HG02763 (cell line): ENCODE measurements around the gene SOX6.
"Not testable (repeated sequence)": the region's sequence is repeated elsewhere in the genome, so short reads cannot be mapped to it uniquely, and the experiment has no call there.

Experiments used
- ATAC-seq: cut with Tn5 transposase; IDR thresholded peaks from one replicate; pipeline ENCODE4 v1.9.1; 2021; ENCODE audit warnings: mild to moderate bottlenecking, moderate library complexity; ENCODE audit not compliant: unreplicated experiment

Gene SOX6

DNA sequence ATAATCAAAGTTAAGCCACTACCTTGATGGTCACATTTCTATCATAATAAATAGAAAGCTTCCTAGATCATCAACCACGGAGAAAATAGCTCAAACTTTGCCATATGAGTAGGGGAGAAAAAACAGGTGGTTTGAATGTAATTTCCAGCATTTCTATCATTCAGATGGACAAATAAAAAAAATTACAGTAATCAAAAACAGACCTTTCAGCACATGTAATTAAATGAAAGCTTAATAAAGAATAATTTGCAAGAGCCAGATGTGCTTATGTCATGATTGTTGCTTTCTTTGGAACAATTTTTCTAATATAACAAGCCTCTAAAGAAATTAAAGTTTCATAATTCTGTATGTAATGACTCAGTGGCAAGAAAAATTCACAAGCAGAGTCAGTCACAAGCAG is 297.0 kb downstream of the SOX6 start:
- ATAC-seq = no peak

DNA sequence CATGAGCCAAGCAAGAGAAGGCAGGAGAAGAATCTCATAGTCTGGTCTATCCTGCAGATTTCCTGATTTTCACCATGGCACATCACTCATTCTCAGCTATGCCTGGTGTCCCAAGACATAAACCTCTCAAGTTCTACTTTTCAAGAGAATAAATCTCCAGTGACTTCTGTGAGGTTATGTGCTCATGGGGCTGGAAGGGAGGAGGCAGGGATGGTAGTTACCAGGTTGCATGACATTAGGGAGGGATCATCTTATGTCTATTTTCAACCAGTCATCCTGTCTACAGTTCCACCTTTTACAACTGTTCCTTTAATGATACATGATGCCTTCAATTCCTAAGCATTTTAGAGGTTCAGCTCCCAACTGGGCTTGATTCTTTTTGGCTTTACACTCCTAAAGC is 297.7 kb downstream of the SOX6 start:
- ATAC-seq = no peak

DNA sequence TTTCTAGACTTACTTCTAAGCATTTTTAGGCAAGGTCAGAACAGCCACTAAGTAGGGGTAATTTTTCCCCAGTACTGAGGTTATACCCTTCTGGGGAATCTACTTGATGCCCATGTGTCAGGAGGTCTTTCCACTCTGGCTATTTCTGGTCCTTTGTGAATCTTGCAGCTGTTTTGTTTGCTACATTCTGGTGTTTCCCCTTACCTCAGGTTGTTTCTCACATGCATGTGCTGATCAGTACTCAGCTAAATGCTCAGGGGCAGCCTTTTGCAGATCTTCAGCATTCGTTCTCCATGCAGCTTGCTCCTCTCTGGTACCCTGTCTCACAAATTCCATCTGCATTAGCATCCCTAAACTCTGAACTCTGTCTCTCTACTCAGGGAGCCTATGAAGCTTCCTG is 303.6 kb downstream of the SOX6 start:
- ATAC-seq = no peak

DNA sequence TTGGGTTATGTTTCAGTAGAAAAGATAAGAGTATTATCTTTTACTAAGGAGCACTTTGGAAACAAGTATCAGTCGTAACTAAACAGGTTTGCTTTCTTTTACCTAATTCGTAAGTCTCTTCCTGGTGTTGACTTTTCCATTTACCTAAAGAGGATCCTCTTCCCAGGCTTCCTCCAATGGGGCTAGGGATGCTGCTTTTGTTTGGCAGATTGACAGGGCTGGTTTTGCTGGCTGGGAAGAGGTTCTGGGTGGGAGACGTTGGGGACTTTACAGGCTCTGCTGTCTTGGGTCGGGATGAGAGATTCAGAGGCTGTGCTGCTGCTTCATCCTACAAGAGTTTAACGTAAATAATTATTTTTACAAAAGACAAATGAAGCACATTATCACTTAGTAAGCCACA is 306.7 kb downstream of the SOX6 start:
- no peak for ATAC-seq

- no peak for ATAC-seq
Measured at GRCh38 chr11:16047073-16047472, 309.3 kb downstream of the SOX6 start.

DNA sequence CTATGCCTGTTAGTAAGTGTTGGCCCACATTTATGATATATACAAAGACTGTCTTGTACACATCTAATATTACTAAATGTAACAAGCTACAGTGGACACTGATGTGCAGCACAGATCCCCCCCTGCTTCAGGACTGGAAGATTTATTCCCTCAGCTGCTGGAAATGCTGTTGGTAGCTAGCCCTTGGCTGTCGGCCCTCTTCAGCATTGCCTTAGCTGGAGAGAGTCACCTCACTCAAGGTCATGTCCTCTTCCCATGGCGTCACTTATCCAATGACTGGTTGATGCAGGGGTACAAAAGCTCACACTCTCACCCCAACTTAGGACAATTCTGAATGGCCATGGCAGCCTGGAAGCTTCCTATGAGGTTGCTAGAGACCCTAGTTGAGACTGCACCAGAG is 312.7 kb downstream of the SOX6 start:
- no peak for ATAC-seq

- ATAC-seq = no peak
Measured at GRCh38 chr11:16041207-16041606, 315.1 kb downstream of the SOX6 start.

GRCh38 chr11:16040151-16040550 is 316.2 kb downstream of the SOX6 start:
- ATAC-seq = no peak

- ATAC-seq = no peak
Measured at GRCh38 chr11:16037179-16037578, 319.2 kb downstream of the SOX6 start.

- no peak for ATAC-seq
Measured at GRCh38 chr11:16036218-16036617, 320.1 kb downstream of the SOX6 start.

DNA sequence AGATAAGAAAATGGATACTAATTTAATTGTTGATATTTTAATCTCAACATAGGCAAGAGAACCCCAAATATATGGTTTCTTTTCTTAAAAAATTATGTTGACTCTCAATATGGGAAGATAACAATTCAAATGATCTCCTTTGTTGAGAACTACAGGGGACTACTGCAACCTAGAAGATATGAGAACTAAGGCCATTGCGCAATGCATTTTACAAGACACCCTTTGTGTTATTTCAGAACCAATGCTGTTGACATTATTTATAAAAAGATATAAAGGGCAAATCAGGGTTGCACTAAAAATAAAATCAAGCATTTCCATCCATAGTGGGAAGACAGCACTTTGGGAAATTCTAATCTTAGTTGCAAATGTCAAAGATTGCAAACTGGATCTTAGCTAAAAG is 322.3 kb downstream of the SOX6 start:
- ATAC-seq = no peak

DNA sequence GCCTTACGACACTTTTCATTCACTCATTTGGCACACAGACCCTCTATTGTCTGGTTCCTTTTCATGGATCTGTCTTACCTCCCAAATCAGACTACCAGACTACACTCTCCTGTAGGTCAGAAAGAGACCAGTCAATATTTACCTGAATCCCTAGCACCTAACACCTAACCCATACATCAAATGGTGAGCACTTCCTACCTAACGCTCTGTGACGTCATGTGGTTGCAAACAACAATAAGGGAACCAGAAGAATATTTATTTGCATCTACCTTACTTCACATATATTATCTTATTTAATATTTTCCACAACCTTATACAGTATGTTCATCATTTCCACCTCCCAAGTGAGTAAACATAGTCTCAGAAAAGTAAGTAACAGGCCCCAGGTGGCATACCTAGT is 323.4 kb downstream of the SOX6 start:
- ATAC-seq = no peak

DNA sequence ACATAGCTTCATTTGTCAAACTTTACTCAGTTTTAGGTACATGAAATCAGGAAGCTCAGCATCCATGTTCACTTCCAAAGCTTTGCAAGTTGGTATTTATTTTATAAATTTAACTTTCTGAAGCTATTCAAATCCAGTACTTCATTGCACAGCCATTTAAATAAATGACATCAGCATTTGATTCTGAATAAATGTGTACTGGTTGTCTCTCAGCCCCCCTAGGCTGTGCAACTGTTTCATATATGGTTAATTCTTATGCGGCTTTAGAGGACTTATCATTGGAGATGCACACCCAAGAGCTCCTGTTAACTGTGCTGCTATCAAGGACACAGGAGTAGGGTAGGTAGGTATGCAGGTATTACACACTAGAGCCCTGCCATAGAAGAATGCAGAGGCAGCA is 325.1 kb downstream of the SOX6 start:
- ATAC-seq = no peak

GRCh38 chr11:16030664-16031063 is 325.7 kb downstream of the SOX6 start:
- no peak for ATAC-seq

- ATAC-seq = not testable (repeated sequence)
Measured at GRCh38 chr11:16029151-16029550, 327.2 kb downstream of the SOX6 start.

DNA sequence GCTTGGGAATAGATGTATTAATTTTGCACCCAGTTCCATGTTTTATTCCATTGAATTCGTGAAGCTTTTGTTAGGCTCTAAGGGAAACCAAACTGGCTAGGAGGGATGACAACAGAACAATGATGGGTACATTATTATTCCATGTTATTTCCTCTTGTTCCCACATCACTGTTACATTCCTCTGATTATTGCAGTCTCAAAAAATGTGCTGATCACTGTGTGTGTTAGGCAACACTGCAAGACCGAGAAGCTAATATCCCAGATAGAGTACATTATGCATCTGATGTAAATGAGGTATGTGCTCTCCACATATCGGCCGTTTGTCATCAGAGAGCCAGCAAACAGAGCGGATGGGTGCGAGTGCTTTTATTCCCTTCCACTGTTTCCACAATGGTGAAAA is 327.9 kb downstream of the SOX6 start:
- no peak for ATAC-seq

DNA sequence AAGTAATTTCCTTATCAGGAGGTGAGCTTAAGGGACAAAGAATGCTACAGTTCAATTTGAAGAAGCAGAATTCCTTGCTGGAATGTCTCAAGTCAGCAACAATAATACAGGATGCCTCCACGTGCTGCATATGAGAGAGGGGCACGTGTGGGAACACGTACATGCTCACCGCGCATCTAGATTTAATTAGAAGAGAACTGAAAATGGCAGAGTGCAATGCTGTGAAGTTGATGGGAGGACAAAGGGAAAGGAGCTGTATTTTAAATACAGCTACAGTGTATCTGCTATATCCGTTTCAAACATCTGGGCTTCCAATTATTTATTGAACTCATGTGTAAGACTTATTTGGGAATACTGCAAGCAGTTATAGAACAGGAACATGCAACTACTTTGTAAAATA is 328.7 kb downstream of the SOX6 start:
- no peak for ATAC-seq

DNA sequence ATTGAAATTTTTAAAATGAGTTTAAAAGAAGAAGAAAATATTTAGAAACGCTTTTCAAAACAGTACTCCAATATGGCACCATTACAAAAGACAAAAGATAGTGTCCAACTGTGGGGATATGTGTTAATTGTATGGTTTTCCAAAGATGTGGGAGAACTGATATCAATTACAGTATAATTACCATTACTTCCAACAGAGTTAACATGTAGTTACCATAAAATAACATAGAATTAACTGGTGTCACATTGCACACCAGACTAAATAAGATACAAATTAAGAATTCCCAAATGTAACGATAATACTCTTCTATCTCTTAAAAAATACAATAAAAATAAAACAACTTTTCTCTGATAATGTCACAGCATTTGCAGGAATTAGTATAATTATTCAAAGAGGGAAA is 329.5 kb downstream of the SOX6 start:
- no peak for ATAC-seq

- no peak for ATAC-seq
Measured at GRCh38 chr11:16018931-16019330, 337.4 kb downstream of the SOX6 start.

DNA sequence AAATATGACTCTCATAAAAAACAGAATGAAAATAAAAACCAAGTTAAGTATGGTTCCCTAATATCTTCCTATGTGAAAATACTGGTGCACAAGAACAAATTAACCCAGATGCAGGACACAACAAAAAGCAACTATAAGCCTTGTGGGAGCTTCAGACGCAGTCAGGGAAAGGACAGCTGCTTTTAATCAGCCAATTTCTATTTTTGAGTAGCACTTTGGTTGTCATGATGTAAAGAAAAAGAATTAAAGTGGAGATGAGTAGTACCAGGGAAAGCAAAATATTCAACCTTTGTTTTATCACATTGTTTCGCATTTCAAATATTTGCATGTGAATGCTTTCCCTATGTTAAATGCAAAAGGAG is 339.9 kb downstream of the SOX6 start:
- no peak for ATAC-seq

DNA sequence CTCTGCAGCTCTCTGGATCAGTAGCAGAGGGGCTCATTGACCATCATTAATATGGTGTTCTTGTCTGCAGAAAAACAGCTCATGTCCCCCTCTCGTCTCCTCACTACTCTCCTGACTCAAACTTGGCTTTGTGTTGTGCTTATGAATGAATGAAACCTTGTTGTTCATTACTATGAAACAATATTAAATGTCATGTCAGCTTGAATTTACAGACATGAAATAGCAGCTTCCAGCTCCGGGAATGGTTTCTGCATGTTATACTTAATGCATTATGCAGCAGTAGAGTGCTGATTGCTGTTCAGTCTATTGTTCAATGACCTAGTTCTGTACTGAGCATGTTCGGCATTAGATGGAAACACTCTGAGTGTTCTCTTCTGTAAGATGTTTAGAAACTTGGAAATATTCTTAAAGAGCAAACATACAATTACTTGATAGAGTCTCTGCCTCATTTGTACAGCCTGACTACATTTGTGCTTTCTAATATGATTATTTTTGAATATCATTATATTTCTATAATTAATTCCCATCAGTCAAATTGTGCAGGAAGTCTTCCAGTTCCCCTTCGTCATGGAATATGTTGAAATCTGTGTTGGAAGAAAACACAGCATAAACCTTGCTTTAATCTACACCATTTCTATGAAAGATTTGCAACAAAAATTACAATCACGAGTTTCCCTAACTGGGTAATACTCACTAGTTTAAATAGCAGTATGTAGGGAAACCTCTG is 340.4 kb downstream of the SOX6 start:
- no peak for ATAC-seq

- ATAC-seq = no peak
Measured at GRCh38 chr11:16013649-16014275, 342.6 kb downstream of the SOX6 start.

DNA sequence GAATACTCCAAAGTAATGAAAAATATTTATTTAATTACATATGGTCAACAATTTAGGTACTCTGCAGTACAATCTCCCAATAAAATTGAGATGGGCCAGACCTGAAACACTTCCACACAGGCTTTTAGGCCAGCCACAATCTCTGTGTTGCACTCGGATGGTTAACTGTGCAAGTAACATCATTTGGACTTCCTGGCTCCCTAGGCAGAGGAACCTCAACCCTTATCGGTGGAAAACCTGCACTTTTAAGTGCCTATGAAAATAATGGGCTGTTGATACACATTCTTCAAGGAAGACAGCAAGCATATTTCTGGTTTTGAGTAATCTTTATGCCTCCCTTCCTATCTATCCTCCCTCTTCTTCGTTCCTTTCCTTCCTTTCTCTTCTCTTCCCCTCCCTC is 343.1 kb downstream of the SOX6 start:
- no peak for ATAC-seq
